Left lobe of liver (tissue), 2 donors: ENCODE results near the gene BPI. TPM values are rescaled to one million over a fixed set of nuclear protein-coding genes. Genes with fewer than 3 reads are reported as not detected.
A peak's percentile ranks its signal among the peaks of the same experiment; 100 is the strongest.
"Not testable (repeated sequence)": the region's sequence is repeated elsewhere in the genome, so short reads cannot be mapped to it uniquely, and the experiment has no call there.

Experiments
- ATAC-seq: fragments of 200-7000 bp; cut with Tn5 transposase; one replicate; pipeline ENCODE4 v1.9.1; 2020; ENCODE audit warnings: mild to moderate bottlenecking, moderate library complexity
- DNase-seq: peaks from one replicate; pipeline ENCODE4 v3.0.0-alpha.2; 2020; ENCODE audit warnings: low spot score
- total RNA-seq: library from RNA; stranded (reverse); gene quantifications from one replicate; pipeline ENCODE4 v1.2.1, GENCODE V29; 2021
- donor health status: DM: no; HTN: no; CAD: no; lungs with moderate emphysema.
- donor health status: DM: no; HTN: yes; CAD: no.

BPI gene
- total RNA-seq: 0.48 TPM

GRCh38 chr20:38303908-38304379, at the start of gene BPI:
Gene BPI (plus strand): TSS chr20:38304156. CDS start chr20:38304224, 68 bp downstream.
- no peak for ATAC-seq
- DNase-seq: no peak

- DNase-seq: not testable (repeated sequence)
These were observed 49.3 kb upstream of the BPI start for GRCh38 chr20:38254621-38255020.

GRCh38 chr20:38255393-38255792, 48.6 kb upstream of the BPI start:
- DNase-seq: no peak

More at GRCh38 chr20:38254621-38255020, 49.3 kb upstream of the BPI start:
- ATAC-seq: not testable (repeated sequence)

GRCh38 chr20:38256021-38256420, 47.9 kb upstream of the BPI start:
- DNase-seq (no peak), ATAC-seq (no peak)

More at GRCh38 chr20:38255393-38255792, 48.6 kb upstream of the BPI start:
- no peak for ATAC-seq

GRCh38 chr20:38256966-38257365, 47.0 kb upstream of the BPI start:
- no peak for ATAC-seq
- DNase-seq: no peak

GRCh38 chr20:38258545-38259215, 45.3 kb upstream of the BPI start:
- DNase-seq: no peak
- ATAC-seq: no peak

GRCh38 chr20:38260025-38260377, 44.0 kb upstream of the BPI start:
- ATAC-seq (peak; percentile 86), DNase-seq (peak; percentile 66)

- ATAC-seq (peak; percentile 58), DNase-seq (no peak)
These were observed 43.4 kb upstream of the BPI start, which contains the start of gene KIAA1755 for GRCh38 chr20:38260378-38261053. Gene KIAA1755 (minus strand): TSS chr20:38260735. CDS start chr20:38260500, 235 bp downstream.

GRCh38 chr20:38261054-38261390, 42.9 kb upstream of the BPI start:
- DNase-seq (no peak), ATAC-seq (no peak)

GRCh38 chr20:38262931-38263330, 41.0 kb upstream of the BPI start:
- ATAC-seq (no peak), DNase-seq (no peak)

GRCh38 chr20:38266426-38266825, 37.5 kb upstream of the BPI start:
- DNase-seq: no peak
- ATAC-seq: no peak

GRCh38 chr20:38267296-38267695, 36.7 kb upstream of the BPI start:
- ATAC-seq (no peak), DNase-seq (no peak)

- DNase-seq: no peak
- no peak for ATAC-seq
These were observed 35.9 kb upstream of the BPI start for GRCh38 chr20:38267901-38268514.

GRCh38 chr20:38269040-38269439, 34.9 kb upstream of the BPI start:
- ATAC-seq: no peak

GRCh38 chr20:38269715-38270114, 34.2 kb upstream of the BPI start:
- ATAC-seq (no peak), DNase-seq (no peak)

More at GRCh38 chr20:38269040-38269439, 34.9 kb upstream of the BPI start:
- DNase-seq: no peak

GRCh38 chr20:38270869-38271605, 32.9 kb upstream of the BPI start:
- DNase-seq: no peak
- no peak for ATAC-seq

- ATAC-seq (no peak), DNase-seq (no peak)
These were observed 32.3 kb upstream of the BPI start for GRCh38 chr20:38271608-38272120.

- DNase-seq: no peak
- ATAC-seq: no peak
These were observed 31.6 kb upstream of the BPI start for GRCh38 chr20:38272398-38272797.

GRCh38 chr20:38272961-38273360, 31.0 kb upstream of the BPI start:
- no peak for DNase-seq
- no peak for ATAC-seq

- ATAC-seq (no peak), DNase-seq (no peak)
These were observed 28.0 kb upstream of the BPI start for GRCh38 chr20:38275815-38276550.
